Duodenal mucosa (tissue), 2 donors: ENCODE measurements around the gene CALHM3.

ENCODE experiments used
- H3K27ac ChIP-seq: one replicate; pipeline ENCODE4 v1.7.0; 2013; ENCODE audit warnings: low read depth, low read length
- H3K27me3 ChIP-seq, 2 donors: one replicate each; pipeline ENCODE4 v1.7.0; 2013; ENCODE audit warnings: low read length in 2 of 2, control low read depth in 1 of 2; ENCODE audit not compliant: insufficient read depth in 2 of 2, control insufficient read depth in 1 of 2
- H3K36me3 ChIP-seq, 2 donors: one replicate each; pipeline ENCODE4 v1.7.0; 2013; ENCODE audit warnings: low read length in 2 of 2, control low read depth in 1 of 2; ENCODE audit not compliant: insufficient read depth in 2 of 2, control insufficient read depth in 1 of 2
- H3K4me1 ChIP-seq, 2 donors: one replicate each; pipeline ENCODE4 v1.7.0; 2013; ENCODE audit warnings: low read length in 2 of 2, control low read depth in 1 of 2; ENCODE audit not compliant: insufficient read depth in 2 of 2, control insufficient read depth in 1 of 2
- H3K4me3 ChIP-seq, 2 donors: one replicate each; pipeline ENCODE4 v1.7.0; 2013; ENCODE audit warnings: low read length in 2 of 2, low read depth in 1 of 2
- H3K9ac ChIP-seq, 2 donors: one replicate each; pipeline ENCODE4 v1.7.0; 2013; ENCODE audit warnings: low read length in 2 of 2, low read depth in 1 of 2
- H3K9me3 ChIP-seq, 2 donors: one replicate each; pipeline ENCODE4 v1.7.0; 2013; ENCODE audit warnings: low read length in 2 of 2, control low read depth in 1 of 2; ENCODE audit not compliant: control insufficient read depth in 1 of 2

The CALHM3 gene

DNA sequence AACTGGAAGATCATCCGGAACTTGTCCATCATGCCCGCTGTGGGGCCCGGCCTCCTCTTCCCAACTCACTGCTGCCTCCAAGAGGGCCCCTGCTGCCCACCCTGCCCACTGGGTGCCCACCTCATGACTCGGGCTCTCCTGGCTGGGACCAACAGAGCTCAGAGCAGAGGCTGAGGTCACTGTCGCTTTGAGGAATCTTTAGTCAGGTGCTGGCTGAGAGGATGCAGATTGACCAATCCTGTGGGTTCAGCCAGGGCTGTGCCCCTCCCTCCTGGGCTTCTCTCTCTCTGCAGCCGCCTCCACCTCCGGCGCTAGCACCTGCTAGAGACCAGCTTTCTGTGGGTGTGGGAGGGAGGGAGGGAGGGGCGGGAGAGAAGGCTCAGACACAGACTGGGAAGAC is 20.3 kb downstream of the CALHM3 start, which contains the start of gene CALHM1:
Gene CALHM1, minus strand, starts transcription at position 181 of the 400 bp plus-strand sequence. Its CDS starts 149 bp downstream, at position 32.
- Histone ChIP-seq H3K9ac (no peak within 1 kb of the TSS), H3K27ac (no peak within 1 kb of the TSS), H3K27me3 (no peaks in the 10 kb centered on the region), H3K4me1 (no peaks in the 10 kb centered on the region), H3K9me3 (no peaks in the 10 kb centered on the region), H3K4me3 (no peak within 1 kb of the TSS), H3K36me3 (no peaks in the 10 kb centered on the region)

DNA sequence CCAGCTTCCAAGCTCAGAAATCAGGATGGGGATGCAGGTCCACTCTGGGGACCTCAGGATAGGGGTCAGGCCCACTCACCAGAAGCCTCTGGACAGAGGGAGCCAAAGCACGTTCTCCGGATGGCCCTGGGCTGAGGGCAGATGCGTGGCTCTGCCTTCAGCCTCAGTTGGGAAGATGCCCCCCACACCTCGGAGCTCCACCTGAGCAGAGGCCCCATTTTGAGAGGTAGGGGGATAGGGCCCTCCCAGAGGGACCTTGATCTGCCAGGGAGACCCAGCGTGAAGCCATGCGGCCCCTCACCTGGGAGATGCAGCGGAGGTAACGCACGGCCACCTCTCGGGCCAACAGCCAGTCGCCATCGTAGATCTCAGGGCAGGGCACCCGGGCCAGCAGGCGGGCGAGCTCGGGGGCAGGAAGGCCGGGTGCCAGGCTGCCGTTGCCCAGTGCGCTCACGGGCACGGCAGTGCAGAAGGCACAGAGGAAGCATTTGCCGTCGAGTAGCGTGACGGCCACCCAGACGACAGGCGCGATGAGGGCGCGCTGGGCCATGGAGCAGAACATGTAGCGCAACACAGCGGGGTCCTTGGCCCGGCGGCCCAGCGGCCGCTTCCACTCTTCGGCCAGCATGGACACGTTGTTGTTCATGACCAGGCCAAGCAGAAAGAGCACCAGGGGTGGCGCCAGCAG is 21.0 kb downstream of the CALHM3 start:
- H3K4me3 ChIP-seq = no peak overlapping the region
- no peak overlapping the region for H3K27ac ChIP-seq
- no peaks in the 10 kb centered on the region for H3K4me1 ChIP-seq
- no peak overlapping the region for H3K9ac ChIP-seq
- no peaks in the 10 kb centered on the region for H3K9me3 ChIP-seq
- no peaks in the 10 kb centered on the region for H3K36me3 ChIP-seq
- H3K27me3 ChIP-seq = no peaks in the 10 kb centered on the region

DNA sequence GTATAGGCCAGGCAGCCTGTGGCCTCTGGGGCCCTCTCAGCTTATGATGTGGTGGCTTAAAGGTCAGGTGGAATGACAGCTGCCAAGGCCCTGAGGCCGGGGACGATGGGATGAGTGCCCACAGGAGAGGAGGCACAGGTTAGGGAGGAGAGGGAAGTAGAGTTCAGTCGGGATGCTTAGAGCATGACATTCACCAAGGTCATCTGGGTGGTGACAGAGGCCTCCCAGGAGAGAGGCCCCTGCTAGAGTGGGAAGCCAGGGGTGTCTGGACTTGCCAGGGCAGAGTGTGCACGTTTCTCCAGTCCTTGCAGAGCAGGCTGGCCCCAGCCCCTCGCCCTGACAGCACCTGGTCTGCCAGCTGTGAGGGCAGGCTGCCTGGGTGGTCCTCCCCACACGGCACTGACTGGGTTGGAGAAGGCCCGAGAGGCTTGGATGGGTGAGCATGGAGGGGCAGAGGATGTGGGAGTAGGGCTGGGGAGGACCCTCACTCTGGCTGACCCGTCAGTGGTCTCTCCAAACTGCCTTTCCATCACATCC is 21.8 kb downstream of the CALHM3 start:
- Histone ChIP-seq H3K4me1 (peaks cover 4 to 8% of the 10 kb centered on the region in 2 donors), H3K9ac (no peak overlapping the region), H3K9me3 (no peaks in the 10 kb centered on the region), H3K27ac (no peak overlapping the region), H3K4me3 (no peak overlapping the region), H3K27me3 (no peaks in the 10 kb centered on the region), H3K36me3 (no peaks in the 10 kb centered on the region)

DNA sequence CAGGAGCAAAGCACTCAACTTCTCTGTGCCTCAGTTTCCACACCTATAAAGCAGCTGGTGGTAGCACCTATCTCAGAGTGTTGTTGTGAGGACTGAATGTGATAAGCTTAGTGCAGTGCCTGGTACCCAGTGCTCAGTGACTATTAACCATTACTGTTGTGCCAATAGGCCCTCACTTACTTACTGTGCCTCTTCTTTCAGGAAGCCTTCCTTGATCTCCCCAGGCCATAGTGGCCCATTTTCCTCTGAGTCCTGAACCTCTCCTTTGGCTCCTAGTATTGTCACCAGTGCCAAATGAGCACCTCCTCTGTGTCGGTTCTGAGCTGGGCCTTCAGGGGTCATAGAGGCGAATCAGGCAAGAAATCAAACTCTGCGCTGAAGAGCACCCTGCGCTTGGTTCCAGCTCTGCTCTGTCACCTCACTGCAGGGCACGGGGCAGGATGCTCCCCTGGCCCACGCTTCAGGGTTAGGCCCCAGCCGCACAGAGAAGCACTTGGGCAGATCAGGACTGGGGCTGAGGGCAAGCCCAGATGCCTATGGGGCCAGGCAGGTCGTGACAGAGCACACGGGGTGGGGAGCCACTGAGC is 22.9 kb downstream of the CALHM3 start:
- no peak overlapping the region for H3K27ac ChIP-seq
- no peaks in the 10 kb centered on the region for H3K27me3 ChIP-seq
- H3K36me3 ChIP-seq = no peaks in the 10 kb centered on the region
- H3K4me3 ChIP-seq = no peak overlapping the region
- H3K9ac ChIP-seq = no peak overlapping the region
- H3K9me3 ChIP-seq = no peaks in the 10 kb centered on the region
- H3K4me1 ChIP-seq = peaks cover 4 to 18% of the 10 kb centered on the region in 2 donors

DNA sequence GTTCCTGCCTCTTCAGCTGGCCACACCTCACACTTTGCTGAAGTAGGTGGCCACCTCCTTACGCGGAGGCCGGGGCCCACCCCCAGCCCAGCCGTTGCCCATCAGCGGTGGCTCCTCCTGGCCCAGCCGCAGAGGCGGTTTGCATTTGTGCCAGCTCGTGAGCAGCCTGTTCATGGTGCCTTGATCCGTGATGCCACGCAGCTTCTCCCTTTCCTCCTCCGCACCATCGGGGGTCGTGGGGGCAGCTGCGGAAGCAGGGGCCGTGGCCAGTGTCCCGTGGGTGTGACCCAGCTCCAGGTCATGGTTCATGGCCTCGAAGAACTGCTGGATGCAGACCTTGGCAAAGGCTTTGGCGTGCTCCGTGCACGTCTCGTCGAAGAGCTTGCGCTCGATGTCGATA is 23.8 kb downstream of the CALHM3 start:
- H3K9ac ChIP-seq = no peak overlapping the region
- H3K27me3 ChIP-seq = no peaks in the 10 kb centered on the region

DNA sequence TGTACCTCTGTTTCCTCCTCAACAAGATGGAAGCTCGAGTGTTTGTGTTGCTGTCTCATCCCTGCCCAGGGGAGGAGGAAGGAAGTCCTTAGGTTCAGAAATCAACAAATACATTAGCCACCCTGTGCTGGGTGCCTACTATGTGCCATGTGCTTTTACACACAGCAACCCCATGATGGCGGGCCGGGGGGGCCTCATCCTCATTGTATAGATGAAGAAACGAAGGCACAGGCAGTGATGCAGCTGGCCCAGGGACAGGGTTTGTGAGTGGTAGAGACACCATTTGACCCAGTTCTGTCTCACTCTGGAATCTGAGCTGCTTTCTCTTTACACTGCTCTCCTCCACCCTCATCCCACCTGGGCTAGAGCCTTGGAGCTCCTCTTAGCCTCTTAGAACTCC is 25.0 kb downstream of the CALHM3 start:
- no peak overlapping the region for H3K9ac ChIP-seq
- H3K27ac ChIP-seq = no peak overlapping the region
- peaks cover 0 to 8% of the 10 kb centered on the region in 2 donors for H3K36me3 ChIP-seq
- no peaks in the 10 kb centered on the region for H3K9me3 ChIP-seq
- peaks cover 9 to 39% of the 10 kb centered on the region in 2 donors for H3K4me1 ChIP-seq
- no peaks in the 10 kb centered on the region for H3K27me3 ChIP-seq
- H3K4me3 ChIP-seq = no peak overlapping the region

More for the DNA sequence above, 23.8 kb downstream of the CALHM3 start:
- H3K27ac ChIP-seq = no peak overlapping the region
- no peaks in the 10 kb centered on the region for H3K36me3 ChIP-seq
- H3K9me3 ChIP-seq = no peaks in the 10 kb centered on the region
- no peak overlapping the region for H3K4me3 ChIP-seq
- H3K4me1 ChIP-seq = peaks cover 9 to 27% of the 10 kb centered on the region in 2 donors

DNA sequence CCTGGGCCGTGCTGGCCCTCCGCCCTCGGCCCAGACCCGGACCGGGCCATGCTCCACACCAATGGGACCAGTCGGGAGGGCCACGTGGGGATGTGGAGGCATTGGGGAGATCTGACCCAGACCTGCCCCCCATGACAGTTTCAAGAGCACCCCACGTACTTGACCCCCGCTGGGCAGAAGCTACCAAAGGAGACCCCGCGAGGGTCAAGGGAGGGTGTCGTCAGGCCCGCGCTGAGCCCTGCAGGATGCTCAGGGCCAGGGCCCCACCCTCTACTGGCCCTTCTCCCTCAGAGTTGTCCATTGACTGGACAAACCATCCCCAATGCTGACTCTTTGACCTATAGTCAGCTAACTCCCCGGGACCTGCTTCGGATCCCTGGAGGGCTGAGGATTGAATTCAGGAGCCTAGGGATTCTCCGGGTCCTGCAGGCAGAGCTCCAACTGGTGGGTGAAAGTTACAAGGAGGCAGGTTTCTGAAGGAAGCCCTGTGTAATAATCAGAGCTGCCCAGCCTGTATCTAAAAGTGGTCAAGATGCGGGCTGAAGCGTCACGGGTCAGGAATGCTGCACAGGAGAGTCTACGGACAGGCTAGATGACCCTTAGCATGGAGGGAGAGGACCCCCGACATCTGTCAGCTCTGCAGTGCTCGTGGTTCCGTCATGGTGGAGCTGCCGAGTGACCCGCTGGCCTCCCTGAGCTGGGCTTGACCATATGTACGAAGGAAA is 26.4 kb downstream of the CALHM3 start:
- Histone ChIP-seq H3K9ac (peak overlapping the region; percentile 64 to 75), H3K4me1 (peaks cover 9 to 45% of the 10 kb centered on the region in 2 donors), H3K9me3 (no peaks in the 10 kb centered on the region), H3K36me3 (peaks cover 2 to 17% of the 10 kb centered on the region in 2 donors), H3K27ac (peak overlapping the region; percentile 82), H3K27me3 (no peaks in the 10 kb centered on the region), H3K4me3 (peak overlapping the region; percentile 79 to 86)

DNA sequence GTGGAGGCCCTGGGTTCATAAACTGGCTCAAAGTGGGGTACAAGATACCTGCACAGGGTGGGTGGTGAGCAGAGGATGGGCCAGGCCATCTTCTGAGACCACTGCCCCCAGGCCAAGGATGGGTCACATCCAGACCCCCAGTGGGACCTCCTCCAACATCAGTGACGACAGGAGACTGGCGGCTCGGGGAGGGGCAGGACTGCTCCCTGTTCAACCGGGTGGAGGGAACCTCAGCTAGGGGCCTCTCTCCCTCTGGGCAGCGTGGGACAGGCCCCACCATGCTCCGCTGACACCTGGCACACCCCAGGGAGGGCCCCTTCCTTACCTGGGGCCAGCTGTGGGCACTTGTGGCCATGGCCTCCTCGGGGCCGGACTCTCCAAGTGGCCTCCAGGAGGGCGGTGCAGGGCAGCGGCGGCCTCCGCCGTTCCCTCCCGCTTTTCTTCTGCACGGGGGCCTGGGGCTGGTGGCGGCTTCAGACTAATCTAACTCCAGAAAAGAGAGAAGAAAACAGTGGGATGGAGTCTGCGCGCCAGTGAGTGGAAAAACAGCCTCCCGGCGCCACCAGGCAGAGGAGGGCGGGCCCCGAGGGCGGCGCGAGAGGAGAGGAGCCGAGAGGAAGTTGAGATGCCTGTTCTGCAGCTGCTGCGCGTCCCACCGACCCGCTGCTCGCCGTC is 27.1 kb downstream of the CALHM3 start, which contains the start of gene CALHM2:
Gene CALHM2, minus strand, starts transcription at position 540 of the 675 bp plus-strand sequence. CDS start 2,429 bp downstream, outside the sequence.
- no peaks in the 10 kb centered on the region for H3K9me3 ChIP-seq
- peak within 1 kb of the TSS; percentile 64 to 75 for H3K9ac ChIP-seq
- H3K4me1 ChIP-seq = peaks cover 9 to 45% of the 10 kb centered on the region in 2 donors
- H3K27ac ChIP-seq = peak within 1 kb of the TSS; percentile 82
- H3K27me3 ChIP-seq = no peaks in the 10 kb centered on the region
- H3K36me3 ChIP-seq = peaks cover 6 to 24% of the 10 kb centered on the region in 2 donors
- peak within 1 kb of the TSS; percentile 79 to 86 for H3K4me3 ChIP-seq

DNA sequence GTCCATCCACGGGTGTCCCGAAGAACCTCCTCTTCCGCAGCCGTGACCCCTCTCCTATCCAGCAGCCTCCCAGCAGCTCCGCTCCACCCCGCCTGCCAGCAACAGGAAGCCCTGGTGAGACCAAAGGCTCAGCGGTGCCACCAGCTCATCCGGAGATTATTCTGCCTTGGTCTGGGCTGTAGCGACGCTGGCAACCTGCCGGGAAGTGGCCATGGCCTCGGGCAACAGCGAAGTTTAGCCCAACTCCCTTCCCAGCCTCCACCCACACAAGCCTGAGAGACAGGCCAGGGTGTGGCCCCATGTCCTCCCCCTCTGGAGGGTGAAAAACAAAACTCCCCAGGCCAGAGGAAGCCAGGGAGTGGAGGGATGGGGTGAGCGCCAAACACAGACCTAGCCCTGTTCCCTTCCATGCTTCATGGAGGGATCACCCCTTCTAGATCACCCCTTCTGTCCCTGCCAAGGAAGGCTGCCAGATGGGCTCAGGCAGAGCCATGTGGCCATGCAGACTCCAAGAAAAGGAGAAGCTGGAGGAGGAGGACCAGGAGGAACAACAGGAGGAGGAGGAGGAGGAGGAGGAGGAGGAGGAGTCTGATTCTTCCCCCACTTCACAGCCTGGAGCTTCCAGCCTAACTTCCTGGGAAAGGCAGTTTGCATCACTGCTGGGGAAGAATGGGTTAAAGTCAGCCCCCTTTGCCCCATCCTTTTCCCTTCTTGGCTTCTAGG is 27.8 kb downstream of the CALHM3 start:
- Histone ChIP-seq H3K27me3 (no peaks in the 10 kb centered on the region), H3K4me1 (peaks cover 9 to 45% of the 10 kb centered on the region in 2 donors), H3K9me3 (no peaks in the 10 kb centered on the region), H3K27ac (peak overlapping the region; percentile 82), H3K4me3 (peak overlapping the region; percentile 79 to 86), H3K9ac (peak overlapping the region; percentile 64 to 75), H3K36me3 (peaks cover 6 to 29% of the 10 kb centered on the region in 2 donors)
